ENCODE measurements around the gene TMEM14A.

TMEM14A gene

DNA sequence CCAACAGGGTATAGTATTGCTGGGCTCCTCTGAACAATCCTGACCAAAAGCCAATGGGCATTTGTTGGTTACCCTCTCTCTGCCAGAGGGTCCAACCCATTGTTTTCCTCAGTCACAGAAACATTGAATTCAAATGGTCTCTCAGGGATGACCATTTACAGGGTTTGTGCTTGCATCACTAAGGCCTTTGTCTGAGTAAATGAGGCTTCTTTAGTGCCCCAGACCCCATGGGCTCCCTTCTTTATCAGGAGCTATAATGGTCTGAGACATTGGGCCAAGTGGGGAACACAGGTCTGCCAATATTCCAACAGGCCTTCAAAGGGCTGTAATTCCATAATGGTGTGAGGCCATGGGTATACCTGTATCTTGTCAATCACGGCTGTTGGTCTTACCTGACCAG is 65.2 kb downstream of the TMEM14A start:
- no peak for DNase-seq (ENCODE audit: low read depth)

All from activated gamma-delta T cell treated with anti-CD3 and anti-CD28 coated beads, Interleukin-2, amount 50 U/mL, for 16 hours (primary cell).